Osteoblast (primary cell): ENCODE results near the gene ELK1. TPM values are rescaled to one million over a fixed set of nuclear protein-coding genes. Genes with fewer than 3 reads are reported as not detected.

ENCODE experiments used
- DNase-seq: peaks from one replicate; pipeline ENCODE4 v3.0.0; 2011; ENCODE audit warnings: low spot score, mixed read lengths; ENCODE audit not compliant: insufficient read length; ENCODE audit errors: missing footprints
- H2AFZ ChIP-seq: 2 replicates; pipeline ENCODE4 v1.6.0; 2011; ENCODE audit warnings: mild to moderate bottlenecking, low read length
- H3K27ac ChIP-seq: 2 replicates; pipeline ENCODE4 v1.5.1; 2011; ENCODE audit warnings: mild to moderate bottlenecking, low read depth, low read length, moderate library complexity
- H3K27me3 ChIP-seq: 2 replicates; pipeline ENCODE4 v1.6.0; 2012; ENCODE audit warnings: mild to moderate bottlenecking, control low read depth, inconsistent platforms, low read length, moderate library complexity; ENCODE audit not compliant: insufficient read depth
- H3K36me3 ChIP-seq: 2 replicates; pipeline ENCODE4 v1.5.1; 2011; ENCODE audit warnings: mild to moderate bottlenecking, low read length, control low read depth, moderate library complexity; ENCODE audit not compliant: insufficient read depth
- H3K4me1 ChIP-seq: 2 replicates; pipeline ENCODE4 v1.5.1; 2011; ENCODE audit warnings: mild to moderate bottlenecking, low read length, control low read depth, moderate library complexity; ENCODE audit not compliant: insufficient read depth
- H3K4me2 ChIP-seq: 2 replicates; pipeline ENCODE4 v1.6.0; 2011; ENCODE audit warnings: mild to moderate bottlenecking, low read length; ENCODE audit not compliant: insufficient read depth
- H3K4me3 ChIP-seq: fragments of 200-600 bp; sonication (generic); 3 replicates; pipeline ENCODE4 v1.5.1; 2012; ENCODE audit warnings: mild to moderate bottlenecking, low read length, inconsistent platforms; ENCODE audit not compliant: insufficient read depth
- H3K79me2 ChIP-seq: 2 replicates; pipeline ENCODE4 v1.6.0; 2012; ENCODE audit warnings: mild to moderate bottlenecking, low read length, control low read depth, inconsistent platforms; ENCODE audit not compliant: insufficient read depth
- H3K9me3 ChIP-seq: 2 replicates; pipeline ENCODE4 v1.5.1; 2011; ENCODE audit warnings: low read depth, low read length, control low read depth
- H4K20me1 ChIP-seq: 2 replicates; pipeline ENCODE4 v1.6.0; 2012; ENCODE audit warnings: mild to moderate bottlenecking, low read length, control low read depth; ENCODE audit not compliant: insufficient read depth
- total RNA-seq: library from RNA; depleted of rRNA; stranded (reverse); fragments of >200 nt; gene quantifications from 2 replicates; pipeline ENCODE4 v1.2.3, GENCODE V29; 2012
- TF ChIP-seq, protein P1 (sequence below): IDR thresholded peaks from 2 replicates; pipeline ENCODE4 v1.5.1; 2011; ENCODE audit warnings: mild to moderate bottlenecking, low read depth, low read length, moderate library complexity; ENCODE audit errors: extremely low read depth

ELK1 gene
- 36.2 and 37.6 TPM in 2 replicates for total RNA-seq

GRCh38 chrX:47650164-47651042 lies at the start of gene ELK1:
TSS of gene ELK1 (minus strand) at chrX:47650563. CDS start at chrX:47641441, 9,122 bp downstream.
- peak within 1 kb of the TSS; percentile 88 for H3K4me2 ChIP-seq
- TF ChIP-seq, protein P1, sequence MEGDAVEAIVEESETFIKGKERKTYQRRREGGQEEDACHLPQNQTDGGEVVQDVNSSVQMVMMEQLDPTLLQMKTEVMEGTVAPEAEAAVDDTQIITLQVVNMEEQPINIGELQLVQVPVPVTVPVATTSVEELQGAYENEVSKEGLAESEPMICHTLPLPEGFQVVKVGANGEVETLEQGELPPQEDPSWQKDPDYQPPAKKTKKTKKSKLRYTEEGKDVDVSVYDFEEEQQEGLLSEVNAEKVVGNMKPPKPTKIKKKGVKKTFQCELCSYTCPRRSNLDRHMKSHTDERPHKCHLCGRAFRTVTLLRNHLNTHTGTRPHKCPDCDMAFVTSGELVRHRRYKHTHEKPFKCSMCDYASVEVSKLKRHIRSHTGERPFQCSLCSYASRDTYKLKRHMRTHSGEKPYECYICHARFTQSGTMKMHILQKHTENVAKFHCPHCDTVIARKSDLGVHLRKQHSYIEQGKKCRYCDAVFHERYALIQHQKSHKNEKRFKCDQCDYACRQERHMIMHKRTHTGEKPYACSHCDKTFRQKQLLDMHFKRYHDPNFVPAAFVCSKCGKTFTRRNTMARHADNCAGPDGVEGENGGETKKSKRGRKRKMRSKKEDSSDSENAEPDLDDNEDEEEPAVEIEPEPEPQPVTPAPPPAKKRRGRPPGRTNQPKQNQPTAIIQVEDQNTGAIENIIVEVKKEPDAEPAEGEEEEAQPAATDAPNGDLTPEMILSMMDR, result no peak

DNA sequence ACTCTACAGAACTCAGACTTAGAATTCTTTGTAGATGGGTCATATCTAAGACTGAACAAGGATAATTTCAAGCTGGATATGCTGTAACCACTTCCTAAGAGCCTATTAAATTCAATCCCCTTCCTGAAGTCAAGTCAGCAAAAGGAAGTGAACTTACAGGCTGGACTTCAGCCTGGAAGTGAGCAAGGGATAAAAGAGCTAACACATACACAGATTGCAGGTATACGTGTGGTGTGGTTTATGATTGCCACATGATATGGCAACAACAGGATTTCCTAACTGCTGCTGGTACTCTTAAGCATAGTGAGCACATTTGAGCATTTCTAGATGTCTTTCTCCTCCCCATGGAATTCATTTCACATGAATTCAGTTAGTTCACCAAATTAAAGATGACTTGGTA lies 46.8 kb upstream of the ELK1 start:
- peaks cover 3% of the 10 kb centered on the region for H3K27me3 ChIP-seq
- H4K20me1 ChIP-seq, result no peaks in the 10 kb centered on the region
- TF ChIP-seq, protein P1, result no peak
- H2AFZ ChIP-seq, result no peak overlapping the region
- no peaks in the 10 kb centered on the region for H3K9me3 ChIP-seq
- H3K36me3 ChIP-seq, result no peaks in the 10 kb centered on the region
- no peaks in the 10 kb centered on the region for H3K4me1 ChIP-seq
- H3K27ac ChIP-seq, result no peak overlapping the region
- no peaks in the 10 kb centered on the region for H3K79me2 ChIP-seq
- H3K4me3 ChIP-seq, result no peak overlapping the region
- DNase-seq, result no peak
- H3K4me2 ChIP-seq, result no peak overlapping the region

More at GRCh38 chrX:47650164-47651042, at the start of gene ELK1:
- peaks cover 43% of the 10 kb centered on the region for H3K79me2 ChIP-seq
- peaks cover 7% of the 10 kb centered on the region for H4K20me1 ChIP-seq
- peaks cover 10% of the 10 kb centered on the region for H3K36me3 ChIP-seq
- H3K27ac ChIP-seq, result peak within 1 kb of the TSS; percentile 87
- H3K4me3 ChIP-seq, result peak within 1 kb of the TSS; percentile 82
- peaks cover 13% of the 10 kb centered on the region for H3K4me1 ChIP-seq
- H3K27me3 ChIP-seq, result no peaks in the 10 kb centered on the region
- no peaks in the 10 kb centered on the region for H3K9me3 ChIP-seq
- DNase-seq, result peak; percentile 93
- H2AFZ ChIP-seq, result peak within 1 kb of the TSS; percentile 69

DNA sequence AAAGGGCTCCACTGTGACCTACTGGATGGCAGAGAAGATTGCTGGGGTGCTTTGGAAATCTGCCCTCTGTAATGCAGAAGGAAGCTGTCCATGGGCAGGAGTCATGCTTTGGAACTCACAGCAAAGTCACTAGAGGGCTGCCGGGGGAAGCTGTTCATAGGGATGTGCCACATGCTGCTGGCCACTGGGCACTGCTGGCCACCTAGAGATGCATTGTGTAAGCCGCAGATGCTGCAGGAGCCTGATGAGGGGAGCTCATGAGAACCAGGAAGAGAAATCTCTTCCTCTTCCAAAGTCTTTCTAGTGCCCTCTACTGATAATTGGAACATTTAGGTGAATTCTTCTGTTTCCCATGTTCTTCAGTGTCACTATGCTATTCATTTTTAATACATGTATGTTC lies 39.8 kb upstream of the ELK1 start:
- Histone ChIP-seq H3K4me1 (no peaks in the 10 kb centered on the region), H3K79me2 (no peaks in the 10 kb centered on the region), H3K4me3 (no peak overlapping the region), H3K27me3 (peaks cover 3% of the 10 kb centered on the region), H4K20me1 (no peaks in the 10 kb centered on the region), H2AFZ (no peak overlapping the region), H3K9me3 (no peaks in the 10 kb centered on the region), H3K4me2 (no peak overlapping the region), H3K27ac (no peak overlapping the region), H3K36me3 (no peaks in the 10 kb centered on the region)
- TF ChIP-seq, protein P1, result peak; percentile 13
- DNase-seq, result no peak

- Histone ChIP-seq H2AFZ (no peak overlapping the region), H3K79me2 (no peaks in the 10 kb centered on the region), H3K9me3 (no peaks in the 10 kb centered on the region), H3K27me3 (peaks cover 3% of the 10 kb centered on the region), H3K4me1 (no peaks in the 10 kb centered on the region), H3K4me3 (no peak overlapping the region), H3K27ac (no peak overlapping the region), H4K20me1 (no peaks in the 10 kb centered on the region), H3K36me3 (no peaks in the 10 kb centered on the region), H3K4me2 (no peak overlapping the region)
- TF ChIP-seq, protein P1, result no peak
- DNase-seq, result no peak
Observed at GRCh38 chrX:47687263-47687662, 36.9 kb upstream of the ELK1 start.
